Ovary (tissue), 3 donors: ENCODE data around the gene TPM2.

Source experiments
- POLR2A ChIP-seq: fragments of 450-650 bp; IDR thresholded peaks from one replicate; pipeline ENCODE4 v1.6.1; 2017; ENCODE audit warnings: antibody characterized with exemption, mild to moderate bottlenecking, moderate library complexity
- TF ChIP-seq, protein P1 (sequence below), 3 donors: fragments of 450-650 bp in 2 of 3; fragments of 200-600 bp in 1 of 3; IDR thresholded peaks; one replicate each; pipeline versions ENCODE4 v1.5.1 to v1.8.0; 2016 to 2022; ENCODE audit warnings: antibody characterized with exemption in 3 of 3, mild to moderate bottlenecking in 1 of 3
- donor health status: DM: no; HTN: no; CAD: no.

DNA sequence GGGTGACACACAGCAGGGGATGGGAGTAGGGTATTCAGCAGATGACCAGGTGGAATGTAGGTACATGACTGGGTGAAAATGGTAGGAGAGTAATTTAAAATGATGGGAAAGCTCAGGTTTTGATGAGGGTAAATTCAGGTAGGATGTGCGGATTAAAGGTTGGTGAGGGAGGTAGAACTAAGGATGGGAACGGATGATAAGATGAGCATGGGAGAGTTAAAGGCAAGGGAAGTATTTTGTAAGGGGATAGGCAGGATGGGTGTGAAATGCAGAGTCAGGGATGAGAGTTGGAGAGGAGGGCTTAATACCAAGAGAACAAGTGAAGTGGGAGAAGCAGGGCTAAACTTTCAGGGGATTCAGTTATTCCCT is 40.7 kb upstream of the TPM2 start:
- no peak for TF ChIP-seq POLR2A
- TF ChIP-seq, protein P1, sequence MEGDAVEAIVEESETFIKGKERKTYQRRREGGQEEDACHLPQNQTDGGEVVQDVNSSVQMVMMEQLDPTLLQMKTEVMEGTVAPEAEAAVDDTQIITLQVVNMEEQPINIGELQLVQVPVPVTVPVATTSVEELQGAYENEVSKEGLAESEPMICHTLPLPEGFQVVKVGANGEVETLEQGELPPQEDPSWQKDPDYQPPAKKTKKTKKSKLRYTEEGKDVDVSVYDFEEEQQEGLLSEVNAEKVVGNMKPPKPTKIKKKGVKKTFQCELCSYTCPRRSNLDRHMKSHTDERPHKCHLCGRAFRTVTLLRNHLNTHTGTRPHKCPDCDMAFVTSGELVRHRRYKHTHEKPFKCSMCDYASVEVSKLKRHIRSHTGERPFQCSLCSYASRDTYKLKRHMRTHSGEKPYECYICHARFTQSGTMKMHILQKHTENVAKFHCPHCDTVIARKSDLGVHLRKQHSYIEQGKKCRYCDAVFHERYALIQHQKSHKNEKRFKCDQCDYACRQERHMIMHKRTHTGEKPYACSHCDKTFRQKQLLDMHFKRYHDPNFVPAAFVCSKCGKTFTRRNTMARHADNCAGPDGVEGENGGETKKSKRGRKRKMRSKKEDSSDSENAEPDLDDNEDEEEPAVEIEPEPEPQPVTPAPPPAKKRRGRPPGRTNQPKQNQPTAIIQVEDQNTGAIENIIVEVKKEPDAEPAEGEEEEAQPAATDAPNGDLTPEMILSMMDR (IDR thresholded peaks at IDR 0.05): no peak
